Sigmoid colon (tissue), 7 donors: ENCODE measurements around the gene DHX35. TPM values are rescaled to one million over a fixed set of nuclear protein-coding genes. Genes with fewer than 3 reads are reported as not detected.

Source experiments
- DNase-seq: peaks from one replicate; pipeline ENCODE4 v3.0.0-alpha.2; 2019
- H3K27ac ChIP-seq, 4 donors: fragments of 200-600 bp; sonication (generic); one replicate each; pipeline ENCODE4 v1.5.1; 2016 to 2019; ENCODE audit warnings: mild to moderate bottlenecking in 1 of 4
- H3K27me3 ChIP-seq, 3 donors: fragments of 200-600 bp; sonication (generic); one replicate each; pipeline ENCODE4 v1.5.1; 2019; ENCODE audit warnings: mild to moderate bottlenecking in 1 of 3
- H3K36me3 ChIP-seq, 4 donors: fragments of 200-600 bp; sonication (generic); one replicate each; pipeline ENCODE4 v1.5.1; 2016 to 2019
- H3K4me1 ChIP-seq, 4 donors: fragments of 200-600 bp; sonication (generic); one replicate each; pipeline ENCODE4 v1.5.1; 2017 to 2019
- H3K4me3 ChIP-seq, 4 donors: fragments of 200-600 bp; sonication (generic); one replicate each; pipeline ENCODE4 v1.5.1; 2017 to 2019; ENCODE audit warnings: mild to moderate bottlenecking in 2 of 4, moderate library complexity in 1 of 4
- H3K9me3 ChIP-seq, 4 donors: fragments of 200-600 bp in 3 of 4; sonication (generic) in 3 of 4; one replicate each; pipeline versions ENCODE4 v1.5.1 to v1.6.1; 2013 to 2019
- CTCF ChIP-seq, 4 experiments: fragments of 450-650 bp in 3 of 4; fragments of 200-600 bp in 1 of 4; IDR thresholded peaks; one replicate each; pipeline ENCODE4 v1.5.1; 2016 to 2019; ENCODE audit warnings: antibody characterized with exemption in 4 of 4, mild to moderate bottlenecking in 3 of 4, moderate library complexity in 2 of 4
- EP300 ChIP-seq, 4 donors: sonication (generic); formaldehyde crosslinking; IDR thresholded peaks; one replicate each; pipeline ENCODE4 v1.6.1; 2017; ENCODE audit warnings: antibody characterized with exemption in 4 of 4
- POLR2A ChIP-seq, 2 donors: fragments of 450-650 bp; IDR thresholded peaks; one replicate each; pipeline ENCODE4 v1.6.1; 2016; ENCODE audit warnings: antibody characterized with exemption in 2 of 2, mild to moderate bottlenecking in 2 of 2, moderate library complexity in 2 of 2
- POLR2AphosphoS5 ChIP-seq, 4 donors: sonication (generic); formaldehyde crosslinking; IDR thresholded peaks; one replicate each; pipeline ENCODE4 v1.6.1; 2017; ENCODE audit warnings: antibody characterized with exemption in 4 of 4
- WGBS, 2 donors: extraction: QIAGEN DNeasy Blood & Tissue Kit; methylation state at CpG; one replicate each; pipeline ENCODE4 v1.1.7; 2013; 5-methylcytosine and 5-hydroxymethylcytosine counted together
- intact Hi-C: fragments of 100-400 bp; cut with DNase I; formaldehyde crosslinking; loops from one replicate; pipeline ENCODE4 v1.15.1; 2023
- polyA plus RNA-seq, 3 donors: library from polyadenylated mRNA; stranded (reverse); fragments of 200-250 nt; gene quantifications; one replicate each; pipeline ENCODE4 v1.2.3, GENCODE V29; 2013
- small RNA-seq, 3 donors: library from RNA; depleted of rRNA; stranded (forward); fragments of <200 nt; gene quantifications; one replicate each; pipeline ENCODE3, GENCODE V24; 2016
- total RNA-seq, 4 donors: library from RNA; depleted of rRNA; stranded (reverse); fragments of >200 nt; gene quantifications; one replicate each; pipeline ENCODE4 v1.1.0, GENCODE V29; 2016
- donor health status: healthy with polysubstance abuse.
- donor health status: Bipolar disorder and iron deficiency.
- donor health status: healthy.

Gene DHX35
- total and polyA plus RNA-seq, 7 donors: 8.8 to 33.2 (median 16.1) TPM

- Histone ChIP-seq H3K27me3 (peaks cover 0 to 7% (median 0%) of the 10 kb centered on the region in 3 donors), H3K4me3 (no peak overlapping the region), H3K9me3 (peaks cover 0 to 4% (median 0%) of the 10 kb centered on the region in 4 donors), H3K27ac (no peak overlapping the region), H3K4me1 (no peaks in the 10 kb centered on the region), H3K36me3 (no peaks in the 10 kb centered on the region)
- intact Hi-C loops: loop anchor here (1.0 to 10.0 kb wide), 2 partner anchors 31 to 156 kb away; partner anchors contain the start of gene FAM83D
- WGBS, 2 donors: 9 to 18% methylated on average over 5 of the region's 5 CpGs
- TF ChIP-seq POLR2A (IDR thresholded peaks at IDR 0.05) (no peak), CTCF (IDR thresholded peaks at IDR 0.05) (peak; percentile 61 to 93 (median 81))
- DNase-seq: peak; percentile 86
Observed at GRCh38 chr20:39081255-39081654, 119.1 kb downstream of the DHX35 start.

- Histone ChIP-seq H3K9me3 (peaks cover 0 to 4% (median 0%) of the 10 kb centered on the region in 4 donors), H3K27ac (no peak overlapping the region), H3K4me1 (no peaks in the 10 kb centered on the region), H3K36me3 (no peaks in the 10 kb centered on the region), H3K4me3 (no peak overlapping the region), H3K27me3 (peaks cover 0 to under 1% (median 0%) of the 10 kb centered on the region in 3 donors)
- intact Hi-C loops: loop anchor here (10.0 kb wide), 1 partner anchor 158 kb away; the partner anchor contains the start of gene FAM83D
- 69 to 71% methylated on average over 8 of the region's 8 CpGs for WGBS, 2 donors
- TF ChIP-seq EP300 (IDR thresholded peaks at IDR 0.05) (no peak), POLR2AphosphoS5 (IDR thresholded peaks at IDR 0.05) (no peak), POLR2A (IDR thresholded peaks at IDR 0.05) (no peak), CTCF (IDR thresholded peaks at IDR 0.05) (no peak)
- DNase-seq: no peak
Observed at GRCh38 chr20:39082622-39083398, 120.7 kb downstream of the DHX35 start.

GRCh38 chr20:39083761-39084160 is 121.6 kb downstream of the DHX35 start:
- H3K4me1 ChIP-seq: no peaks in the 10 kb centered on the region
- 78% methylated on average over 6 of the region's 6 CpGs for WGBS, 2 donors
- no peaks in the 10 kb centered on the region for H3K27me3 ChIP-seq
- intact Hi-C loops: loop anchor here (10.0 kb wide), 1 partner anchor 159 kb away; the partner anchor contains the start of gene FAM83D
- H3K4me3 ChIP-seq: no peak overlapping the region
- no peaks in the 10 kb centered on the region for H3K36me3 ChIP-seq
- no peak overlapping the region for H3K27ac ChIP-seq
- peaks cover 0 to 4% (median 0%) of the 10 kb centered on the region in 4 donors for H3K9me3 ChIP-seq
- no peak for DNase-seq
- no peak for TF ChIP-seq POLR2A (IDR thresholded peaks at IDR 0.05)
- no peak for TF ChIP-seq POLR2AphosphoS5 (IDR thresholded peaks at IDR 0.05)
- TF ChIP-seq CTCF (IDR thresholded peaks at IDR 0.05): no peak
- no peak for TF ChIP-seq EP300 (IDR thresholded peaks at IDR 0.05)

GRCh38 chr20:39089029-39089428 is 126.9 kb downstream of the DHX35 start:
- no peaks in the 10 kb centered on the region for H3K36me3 ChIP-seq
- no peaks in the 10 kb centered on the region for H3K27me3 ChIP-seq
- intact Hi-C loops: loop anchor here (10.0 kb wide), 1 partner anchor 164 kb away; the partner anchor contains the start of gene FAM83D
- peaks cover 0 to 4% (median 0%) of the 10 kb centered on the region in 4 donors for H3K9me3 ChIP-seq
- 33 to 74% methylated on average over 1 of the region's 1 CpG for WGBS, 2 donors
- no peak overlapping the region for H3K27ac ChIP-seq
- H3K4me1 ChIP-seq: no peaks in the 10 kb centered on the region
- no peak overlapping the region for H3K4me3 ChIP-seq
- no peak for TF ChIP-seq POLR2A (IDR thresholded peaks at IDR 0.05)
- no peak for DNase-seq

Small RNA genes lying within 50 kb of the gene (small RNA-seq; reads per million reads assigned to genes)
- 0 reads per million in 3 donors for gene AL023803.1

Other genes starting within 250 kb of the DHX35 start
- gene SLC32A1, start 237.9 kb upstream of the DHX35 start, total RNA-seq: not detected
- gene SLC32A1, start 237.9 kb upstream of the DHX35 start, polyA plus RNA-seq: under 1 TPM in 1 of 3 donors, not detected in 2; 0.06 TPM
- 1 to 10 TPM; 6.4 to 10.0 (median 8.6) TPM for gene ACTR5, start 213.9 kb upstream of the DHX35 start, total RNA-seq
- 1 to 10 TPM; 1.8 to 5.6 (median 3.2) TPM for gene ACTR5, start 213.9 kb upstream of the DHX35 start, polyA plus RNA-seq
- 1 to 10 TPM; 2.3 to 4.2 (median 3.8) TPM for gene PPP1R16B, start 156.6 kb upstream of the DHX35 start, total RNA-seq
- 10 to 100 TPM in 1 of 3 donors, 1 to 10 TPM in 1, under 1 TPM in 1; 0.92 to 21.7 (median 1.2) TPM for gene PPP1R16B, start 156.6 kb upstream of the DHX35 start, polyA plus RNA-seq
- 100 to 1,000 TPM in 1 of 4 donors, 10 to 100 TPM in 3; 14.3 to 291 (median 57.8) TPM for gene FAM83D, start 35.9 kb upstream of the DHX35 start, total RNA-seq
- gene FAM83D, start 35.9 kb upstream of the DHX35 start, polyA plus RNA-seq: 10 to 100 TPM in 1 of 3 donors, 1 to 10 TPM in 2; 1.2 to 14.9 (median 4.9) TPM